ENCODE measurements around the gene TCEANC2.

Gene TCEANC2

DNA sequence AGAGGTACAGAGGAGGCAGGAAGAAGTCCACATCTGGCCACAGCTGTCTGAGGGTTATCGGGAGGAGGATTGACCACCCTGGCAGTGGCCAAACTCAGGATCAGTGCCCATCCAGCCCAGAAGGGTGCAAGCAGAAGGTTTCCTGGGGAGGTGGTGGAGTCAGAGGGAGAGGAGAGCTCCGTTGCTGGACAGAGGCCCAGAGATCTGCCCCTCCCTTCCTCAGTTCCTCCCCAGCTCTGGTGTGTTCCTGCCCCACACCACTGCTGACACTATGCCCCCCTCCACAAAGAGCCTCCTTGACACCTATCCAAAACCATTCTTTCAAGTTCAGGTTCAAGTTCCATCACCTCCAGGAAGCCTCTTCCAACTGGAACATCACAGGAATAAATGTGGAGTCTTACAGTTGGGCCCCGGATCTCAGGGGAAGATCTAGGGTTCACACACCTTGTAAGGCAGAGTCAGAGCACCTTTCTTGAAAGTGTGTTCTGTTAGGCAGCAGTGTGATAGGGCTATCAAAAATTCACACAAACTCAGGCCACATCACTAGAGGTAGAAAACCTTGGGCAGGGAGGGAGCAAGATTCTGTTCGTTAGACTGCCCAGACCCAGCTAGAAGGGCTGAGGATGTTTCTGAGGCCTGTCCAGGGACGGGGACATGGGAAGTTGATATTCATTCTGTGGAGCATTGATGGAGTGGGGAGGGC lies 42.8 kb upstream of the TCEANC2 start:
- TF ChIP-seq, protein P1, sequence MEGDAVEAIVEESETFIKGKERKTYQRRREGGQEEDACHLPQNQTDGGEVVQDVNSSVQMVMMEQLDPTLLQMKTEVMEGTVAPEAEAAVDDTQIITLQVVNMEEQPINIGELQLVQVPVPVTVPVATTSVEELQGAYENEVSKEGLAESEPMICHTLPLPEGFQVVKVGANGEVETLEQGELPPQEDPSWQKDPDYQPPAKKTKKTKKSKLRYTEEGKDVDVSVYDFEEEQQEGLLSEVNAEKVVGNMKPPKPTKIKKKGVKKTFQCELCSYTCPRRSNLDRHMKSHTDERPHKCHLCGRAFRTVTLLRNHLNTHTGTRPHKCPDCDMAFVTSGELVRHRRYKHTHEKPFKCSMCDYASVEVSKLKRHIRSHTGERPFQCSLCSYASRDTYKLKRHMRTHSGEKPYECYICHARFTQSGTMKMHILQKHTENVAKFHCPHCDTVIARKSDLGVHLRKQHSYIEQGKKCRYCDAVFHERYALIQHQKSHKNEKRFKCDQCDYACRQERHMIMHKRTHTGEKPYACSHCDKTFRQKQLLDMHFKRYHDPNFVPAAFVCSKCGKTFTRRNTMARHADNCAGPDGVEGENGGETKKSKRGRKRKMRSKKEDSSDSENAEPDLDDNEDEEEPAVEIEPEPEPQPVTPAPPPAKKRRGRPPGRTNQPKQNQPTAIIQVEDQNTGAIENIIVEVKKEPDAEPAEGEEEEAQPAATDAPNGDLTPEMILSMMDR (conservative IDR thresholded peaks at IDR 0.05; ENCODE audit: low read length), result no peak
- no peak for DNase-seq (ENCODE audit: low read depth)
- H3K4me3 ChIP-seq (ENCODE audit: low read length), result no peak overlapping the region

DNA sequence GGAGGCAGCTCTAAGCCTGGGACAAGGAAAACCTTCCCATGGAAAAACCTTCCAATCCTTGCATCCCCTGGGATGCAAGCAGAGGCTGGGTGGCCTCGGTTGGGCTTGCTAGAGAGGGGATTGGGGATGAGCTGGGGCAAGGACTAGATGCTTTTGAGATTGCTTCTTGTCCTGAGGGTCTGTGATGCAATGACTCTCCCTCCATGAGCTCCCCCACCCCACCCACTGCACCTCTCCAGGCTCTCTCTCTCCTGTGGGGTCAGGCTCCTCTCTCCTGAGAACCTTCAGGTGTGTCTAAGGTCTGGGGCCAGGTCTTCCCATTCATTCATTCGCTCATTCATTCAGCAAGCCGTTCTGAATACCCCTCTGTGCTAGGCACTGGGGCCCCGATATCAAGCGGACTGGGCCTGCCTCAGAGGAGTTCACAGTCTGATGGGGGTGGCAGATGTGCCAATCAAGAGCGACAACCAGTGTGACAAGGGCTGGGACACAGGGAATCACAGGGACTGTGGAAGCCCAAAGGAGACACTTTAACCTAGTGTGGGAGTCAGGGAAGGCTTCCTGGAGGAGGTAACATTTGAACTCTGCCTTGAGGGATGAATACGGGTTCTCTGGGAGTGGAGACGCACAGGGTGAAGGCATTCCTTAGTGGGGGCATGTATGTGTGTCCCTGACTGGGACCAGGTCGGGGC lies 41.9 kb upstream of the TCEANC2 start:
- no peak for DNase-seq (ENCODE audit: low read depth)
- TF ChIP-seq, protein P1 (conservative IDR thresholded peaks at IDR 0.05; ENCODE audit: low read length), result no peak
- no peak overlapping the region for H3K4me3 ChIP-seq (ENCODE audit: low read length)

DNA sequence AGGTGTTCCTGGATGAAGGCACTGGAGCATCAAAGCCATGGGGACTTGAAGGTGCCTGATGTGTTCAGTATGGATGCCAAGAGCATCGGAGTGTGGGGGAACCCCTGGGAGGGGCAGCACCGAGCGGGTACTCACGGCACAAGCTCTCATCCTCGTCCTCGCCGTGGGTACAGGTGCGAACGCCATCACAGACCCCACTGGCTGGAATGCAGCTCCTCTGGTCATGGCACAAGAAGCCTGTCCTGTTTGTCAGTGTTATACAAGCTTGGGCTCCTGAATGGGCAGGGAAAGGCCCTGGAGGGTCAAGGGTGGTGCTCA lies 41.4 kb upstream of the TCEANC2 start:
- no peak overlapping the region for H3K4me3 ChIP-seq (ENCODE audit: low read length)
- TF ChIP-seq, protein P1 (conservative IDR thresholded peaks at IDR 0.05; ENCODE audit: low read length), result no peak
- DNase-seq (ENCODE audit: low read depth), result no peak

DNA sequence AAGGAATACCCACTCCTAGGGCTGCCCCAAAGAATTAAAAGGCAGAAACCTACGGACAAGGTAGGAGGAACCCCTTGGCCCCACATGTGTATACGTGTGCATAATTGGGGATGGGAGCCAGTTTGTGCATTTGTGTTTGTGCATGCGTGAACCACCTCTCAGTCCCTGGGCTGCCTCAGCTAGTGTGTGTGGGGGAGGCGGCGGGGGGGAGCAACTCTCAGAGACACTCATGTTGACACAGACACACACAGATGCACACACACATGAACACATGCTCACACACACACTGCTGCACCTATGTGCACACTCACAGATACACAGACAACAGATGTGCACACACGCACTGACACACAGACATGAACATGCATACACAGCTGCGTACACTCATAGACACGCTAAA lies 40.5 kb upstream of the TCEANC2 start:
- no peak for DNase-seq (ENCODE audit: low read depth)
- no peak overlapping the region for H3K4me3 ChIP-seq (ENCODE audit: low read length)
- TF ChIP-seq, protein P1 (conservative IDR thresholded peaks at IDR 0.05; ENCODE audit: low read length), result no peak

DNA sequence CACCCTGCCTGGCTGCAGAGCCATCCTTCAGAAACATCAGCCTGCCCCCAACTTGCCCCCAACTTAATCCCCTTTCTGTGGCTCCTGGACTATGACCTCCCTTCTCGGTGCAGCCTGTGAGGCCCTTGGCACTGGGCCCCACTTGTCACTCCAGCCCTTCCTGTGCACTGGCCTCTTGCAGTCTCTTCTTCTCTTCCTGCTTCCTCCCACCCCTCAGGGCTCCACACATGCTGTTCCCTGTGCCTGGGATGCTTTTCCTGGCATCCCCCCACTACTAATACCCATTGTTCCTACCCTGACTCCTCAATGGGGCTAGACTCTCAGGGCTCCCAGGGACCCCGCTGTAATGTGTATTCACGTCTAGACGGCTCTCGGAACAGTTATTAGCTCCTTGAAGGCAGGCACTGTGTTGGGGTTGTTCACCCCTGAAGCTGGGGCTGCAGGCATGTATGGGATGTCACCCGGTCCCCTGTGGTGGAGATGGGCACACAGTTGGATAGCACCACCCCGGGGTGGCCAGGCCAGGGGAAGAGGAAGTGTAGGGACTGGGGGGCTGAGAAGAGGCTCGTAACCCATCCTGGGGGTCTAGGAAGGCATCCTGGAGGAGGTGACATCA lies 39.9 kb upstream of the TCEANC2 start:
- TF ChIP-seq, protein P1 (conservative IDR thresholded peaks at IDR 0.05; ENCODE audit: low read length), result no peak
- no peak for DNase-seq (ENCODE audit: low read depth)
- no peak overlapping the region for H3K4me3 ChIP-seq (ENCODE audit: low read length)

DNA sequence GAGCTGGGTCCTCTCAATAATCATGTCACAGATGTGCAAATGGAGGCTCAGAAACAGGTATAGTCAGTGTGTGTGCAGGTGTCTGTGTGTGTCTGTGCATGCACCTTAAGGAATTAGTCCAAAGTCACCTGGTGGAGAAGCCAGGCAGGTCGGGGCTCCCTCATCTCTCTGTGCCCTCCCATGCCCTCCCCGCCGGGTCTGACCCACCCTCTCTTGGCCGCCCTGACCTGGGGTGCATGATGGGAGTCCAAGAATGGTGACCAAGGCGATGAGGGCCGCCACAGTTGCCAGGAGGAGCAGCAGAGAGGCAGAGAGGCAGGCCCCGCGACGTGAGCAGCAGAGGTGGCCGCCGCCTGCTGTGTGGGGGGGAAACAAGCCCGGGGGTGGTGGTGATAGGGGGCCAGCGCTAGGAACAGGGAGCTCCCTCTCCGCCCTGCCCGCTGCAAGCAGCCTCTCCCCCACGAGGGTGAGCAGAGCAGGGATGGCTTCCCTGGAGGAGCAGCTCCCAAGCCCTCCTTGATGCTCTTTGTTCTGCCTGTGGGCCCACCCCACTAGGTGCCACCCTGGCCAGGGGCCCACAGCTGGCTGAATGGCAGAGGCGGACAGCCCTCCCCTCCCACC lies 39.3 kb upstream of the TCEANC2 start:
- TF ChIP-seq, protein P1 (conservative IDR thresholded peaks at IDR 0.05; ENCODE audit: low read length), result no peak
- H3K4me3 ChIP-seq (ENCODE audit: low read length), result no peak overlapping the region
- no peak for DNase-seq (ENCODE audit: low read depth)

Measured in AG10803 (cell line).